T-helper 9 cell (primary cell): ENCODE results near the gene TYMS.
"Not testable (repeated sequence)": the region's sequence is repeated elsewhere in the genome, so short reads cannot be mapped to it uniquely, and the experiment has no call there.

Source experiments
- DNase-seq: peaks from one replicate; pipeline ENCODE4 v3.0.0-alpha.2; 2020

Gene TYMS

DNA sequence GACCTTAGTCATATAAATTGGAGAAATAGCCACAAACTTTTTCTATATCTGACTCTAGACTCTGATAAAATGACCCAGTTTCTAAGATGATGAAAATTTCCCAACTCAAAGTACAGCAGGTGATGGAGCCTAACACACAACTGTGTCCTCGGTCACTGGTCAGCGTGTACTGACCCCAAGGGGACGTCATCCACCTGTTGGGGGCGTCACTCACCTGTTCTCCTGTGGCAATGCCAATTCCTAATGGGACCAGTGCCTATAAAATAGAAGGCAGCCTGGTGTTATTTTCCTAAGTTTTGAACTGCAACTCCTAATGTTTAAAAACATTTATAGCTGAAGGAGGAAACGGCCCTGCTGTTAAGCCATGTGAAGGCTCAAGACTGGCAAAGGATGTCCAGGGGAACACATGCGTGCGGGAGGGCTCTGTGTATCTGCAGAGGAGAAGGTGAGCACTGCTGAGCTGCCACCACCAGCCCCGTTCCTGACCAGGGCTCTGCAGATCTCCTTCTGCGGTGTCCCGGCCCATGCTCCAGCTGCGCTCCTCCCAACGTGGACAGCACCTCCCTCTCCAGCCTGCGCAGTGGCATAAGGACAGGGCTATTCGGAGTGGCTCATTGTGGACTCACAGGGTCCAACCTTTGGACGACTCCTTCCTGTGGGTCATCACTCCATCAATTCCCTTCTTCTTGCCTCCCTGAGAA is 21.2 kb downstream of the TYMS start:
- no peak for DNase-seq

DNA sequence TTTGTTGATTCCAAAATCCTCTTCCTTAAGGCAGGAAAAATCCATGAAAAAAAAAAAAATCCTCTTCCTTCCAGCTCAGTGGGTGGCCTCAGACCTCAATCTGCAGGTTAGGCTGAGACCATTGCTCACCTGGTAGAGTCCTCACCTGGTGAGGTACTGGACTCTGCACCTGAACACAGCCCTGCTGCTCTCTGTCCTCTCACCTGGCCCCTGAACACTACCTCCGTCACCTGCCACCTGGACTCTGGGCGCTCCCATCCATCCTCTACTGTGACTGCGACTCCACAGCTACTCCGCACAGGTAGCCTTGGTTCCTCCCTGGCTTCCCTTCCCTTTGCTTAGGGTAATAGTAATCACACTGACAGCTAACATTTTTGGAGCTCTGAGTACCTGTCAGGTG is 22.1 kb downstream of the TYMS start:
- DNase-seq: no peak

DNA sequence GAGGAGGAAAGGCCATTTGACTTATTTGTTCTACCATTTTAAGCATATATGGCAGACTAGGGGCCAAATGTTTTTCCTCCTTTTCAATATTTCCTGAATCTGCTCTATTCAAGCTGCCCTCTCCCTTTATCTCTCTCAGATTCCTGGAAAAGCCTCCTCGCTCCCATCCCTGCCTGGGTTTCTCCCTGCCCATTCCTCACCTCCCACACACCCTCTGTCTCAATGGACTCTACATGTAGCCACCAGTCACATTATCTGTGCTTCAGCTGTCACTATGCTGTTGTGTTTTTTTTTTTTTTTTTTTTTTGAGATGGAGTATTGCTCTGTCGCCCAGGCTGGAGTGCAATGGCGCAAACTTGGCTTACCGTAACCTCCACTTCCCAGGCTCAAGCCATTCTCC is 22.9 kb downstream of the TYMS start:
- DNase-seq: no peak

DNA sequence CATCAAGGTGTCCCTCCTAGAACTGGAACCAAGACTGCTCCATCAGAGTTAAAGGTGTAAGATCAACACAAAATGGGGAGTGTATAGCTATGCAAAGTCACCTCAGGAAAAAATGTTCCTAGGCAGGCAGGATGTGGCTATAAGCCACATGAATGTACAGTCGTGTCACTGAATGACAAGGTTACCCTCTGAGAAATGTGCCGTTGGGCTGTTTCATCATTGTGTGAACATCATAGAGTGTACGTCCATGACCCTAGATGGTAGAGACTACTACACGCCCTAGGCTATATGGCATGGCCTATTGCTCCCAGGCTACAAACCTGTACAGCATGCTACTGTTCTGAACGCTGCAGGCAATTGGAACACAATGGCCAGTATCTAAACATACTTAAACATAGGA is 24.5 kb downstream of the TYMS start:
- DNase-seq: no peak

GRCh38 chr18:682416-682815 is 25.0 kb downstream of the TYMS start:
- DNase-seq: not testable (repeated sequence)

- DNase-seq: no peak
Measured at GRCh38 chr18:682833-683232, 25.4 kb downstream of the TYMS start.

DNA sequence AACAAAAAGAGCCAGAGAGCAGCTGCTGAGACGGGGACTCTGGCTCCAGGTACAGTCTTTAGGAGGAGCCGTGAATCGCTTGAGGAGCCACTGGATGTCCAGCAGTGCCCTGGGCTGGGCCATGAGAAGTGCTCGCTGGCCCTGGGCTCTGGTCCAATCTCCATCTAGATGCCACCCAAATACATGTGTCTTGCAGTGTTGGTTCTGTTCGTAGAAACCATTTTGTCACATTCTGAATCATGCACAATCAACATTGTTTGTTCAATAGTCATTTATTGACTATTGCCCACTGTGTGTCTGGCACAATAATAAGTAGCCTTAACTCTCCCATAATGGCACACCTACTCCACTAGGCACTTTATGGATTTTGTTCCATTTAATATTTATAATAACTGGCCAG is 26.1 kb downstream of the TYMS start:
- DNase-seq: no peak

- no peak for DNase-seq
Measured at GRCh38 chr18:685438-685837, 28.0 kb downstream of the TYMS start.

GRCh38 chr18:686339-687111 is 29.1 kb downstream of the TYMS start:
- no peak for DNase-seq

DNA sequence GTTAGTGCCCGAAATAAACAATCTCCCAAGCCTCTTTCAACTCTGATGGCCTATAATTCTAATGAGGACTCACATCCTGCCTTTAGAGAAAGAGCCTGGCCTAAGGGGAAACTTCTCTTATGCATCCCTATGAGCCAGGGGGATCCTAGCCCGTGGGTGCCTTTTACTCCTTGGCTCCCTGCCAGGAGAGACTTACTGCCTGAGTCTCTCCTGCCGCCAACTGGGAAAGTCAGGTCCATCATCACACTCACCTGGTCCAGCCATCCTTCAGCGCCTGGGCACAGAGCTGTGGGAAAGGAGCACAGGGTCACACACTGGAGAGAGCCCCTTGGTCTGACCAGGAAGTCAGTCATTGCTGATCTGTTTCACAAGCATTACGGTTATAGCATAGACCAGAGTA is 30.9 kb downstream of the TYMS start:
- no peak for DNase-seq

GRCh38 chr18:692824-693223 is 35.4 kb downstream of the TYMS start:
- no peak for DNase-seq

GRCh38 chr18:693466-694187 is 36.2 kb downstream of the TYMS start:
- no peak for DNase-seq

DNA sequence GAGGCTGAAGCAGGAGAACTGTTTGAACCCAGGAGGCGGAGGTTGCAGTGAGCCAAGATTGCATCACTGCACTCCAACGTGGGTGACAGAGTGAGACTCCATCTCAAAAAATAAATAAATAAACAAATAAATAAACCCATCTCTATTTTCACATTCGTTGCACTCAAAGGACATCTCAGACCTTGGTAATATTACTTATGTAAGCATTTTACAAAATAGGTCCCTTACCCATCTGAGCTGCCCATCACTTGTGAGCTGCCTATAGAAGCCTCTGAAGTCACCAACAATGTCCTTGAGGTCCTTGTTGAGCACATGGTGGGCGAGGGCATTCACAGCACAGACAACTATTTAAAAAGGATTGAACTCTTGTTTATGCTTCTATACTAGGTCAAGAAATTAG is 39.6 kb downstream of the TYMS start:
- DNase-seq: no peak

DNA sequence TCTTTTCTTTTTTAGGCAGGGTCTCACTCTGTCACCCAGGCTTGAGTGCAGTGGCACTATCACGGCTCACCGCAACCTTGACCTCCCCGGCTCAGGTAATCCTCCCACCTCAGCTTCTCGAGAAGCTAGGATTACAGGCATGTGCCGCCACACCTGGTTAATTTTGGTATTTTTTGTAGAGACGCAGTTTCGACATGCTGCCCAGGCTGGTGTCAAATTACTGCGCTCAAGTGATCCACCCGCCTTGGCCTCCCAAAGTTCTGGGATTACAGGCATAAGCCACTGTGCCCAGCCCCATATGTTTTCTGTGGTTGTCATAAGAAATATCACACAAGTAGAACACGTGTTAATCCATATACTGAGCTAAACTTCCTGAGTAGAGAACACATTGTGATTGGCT is 40.3 kb downstream of the TYMS start:
- no peak for DNase-seq

- DNase-seq: no peak
Measured at GRCh38 chr18:703213-703967, 45.9 kb downstream of the TYMS start.

DNA sequence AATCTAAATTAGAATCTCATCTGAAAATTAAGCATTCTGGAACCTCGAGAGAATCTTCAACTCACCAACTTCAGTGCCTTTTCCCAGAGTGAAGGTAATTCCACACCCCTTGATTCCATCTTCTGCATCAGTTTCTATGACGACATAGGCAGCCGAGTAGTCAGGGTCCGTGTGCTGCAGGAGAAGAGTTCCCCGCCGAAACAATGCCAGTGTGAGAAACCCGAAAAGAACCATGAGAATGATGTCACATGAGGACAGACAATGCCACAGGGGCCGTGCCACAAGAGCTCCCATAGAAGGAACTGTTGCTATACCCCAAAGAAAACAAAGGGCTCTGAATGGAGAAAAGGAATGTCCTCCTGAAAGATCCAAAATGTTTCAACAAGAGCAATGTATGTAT is 49.0 kb downstream of the TYMS start:
- DNase-seq: no peak

- DNase-seq: no peak
Measured at GRCh38 chr18:708096-708495, 50.6 kb downstream of the TYMS start.

DNA sequence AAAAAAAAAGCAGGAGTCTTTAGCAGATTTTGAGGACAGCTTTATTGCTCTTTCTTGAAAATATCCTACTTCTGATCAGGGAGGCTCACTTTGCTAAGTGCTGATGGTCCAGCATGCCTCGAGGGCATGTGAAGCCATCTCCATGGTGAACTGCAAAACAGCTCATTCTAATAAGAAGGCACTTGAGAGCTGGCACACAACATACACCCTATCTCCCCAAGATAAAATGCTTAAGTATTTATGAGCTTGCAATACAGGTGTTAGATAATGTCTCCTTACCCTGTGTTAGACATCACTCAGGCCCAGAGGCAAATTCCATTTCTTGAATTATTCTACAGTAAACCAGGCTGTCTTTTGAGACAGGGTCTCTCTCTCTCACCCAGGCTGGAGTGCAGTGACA is 52.3 kb downstream of the TYMS start:
- no peak for DNase-seq

DNA sequence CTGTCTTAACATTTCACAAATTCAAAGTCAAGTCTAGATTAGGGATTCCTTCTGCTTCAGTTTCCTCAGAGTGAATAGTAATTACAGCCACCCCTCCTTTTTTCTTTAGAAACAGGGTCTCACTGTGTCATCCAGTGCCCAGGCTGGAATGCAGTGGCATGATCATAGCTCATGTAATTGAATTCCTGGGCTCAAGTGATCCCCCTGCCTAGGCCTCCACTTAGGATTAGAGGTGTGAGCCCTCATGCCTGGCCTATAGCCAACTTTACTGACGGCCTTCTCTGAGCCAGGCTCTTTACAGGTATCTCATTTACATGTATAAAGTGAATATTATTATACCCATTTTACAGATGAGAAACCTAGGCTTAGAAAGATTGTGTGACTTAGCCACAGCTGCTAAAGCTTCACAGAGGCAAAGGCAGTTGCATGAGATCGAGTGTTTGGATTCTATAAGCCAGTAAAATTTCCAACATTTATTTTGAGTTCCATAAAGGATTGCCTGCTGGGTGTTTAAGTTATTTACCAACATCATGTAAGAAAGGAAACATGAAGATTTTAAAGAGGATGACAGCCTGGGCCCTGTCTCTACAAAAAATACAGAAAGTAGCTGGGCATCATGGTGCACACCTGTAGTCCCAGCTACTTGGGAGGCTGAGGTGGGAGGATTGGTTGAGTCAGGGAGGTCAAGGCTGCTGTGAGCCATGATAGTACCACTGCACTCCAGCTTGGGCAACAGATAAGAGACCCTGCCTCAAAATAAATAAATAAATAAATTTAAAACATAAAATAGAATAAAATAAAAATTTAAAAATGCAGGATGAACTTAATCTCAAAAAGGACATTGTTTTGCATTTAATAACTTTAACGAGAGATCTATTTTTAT is 53.2 kb downstream of the TYMS start:
- DNase-seq: no peak

DNA sequence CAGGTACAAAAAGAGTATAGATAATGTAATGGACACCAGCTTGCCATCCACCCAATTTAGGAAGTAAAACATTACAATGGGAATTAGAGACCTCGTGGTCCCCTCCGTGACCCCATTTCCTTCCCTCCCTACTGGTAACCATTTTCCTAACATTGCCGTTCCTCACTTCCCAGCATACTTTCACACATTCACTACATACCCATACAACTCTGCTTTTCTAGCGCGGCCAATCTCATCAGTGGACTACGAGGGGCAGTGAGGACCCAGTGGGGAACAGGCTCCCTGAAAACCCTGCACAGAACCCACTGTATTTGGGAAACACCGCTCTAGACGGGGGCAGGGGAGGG is 53.8 kb downstream of the TYMS start:
- DNase-seq: no peak

GRCh38 chr18:711657-712400 is 54.4 kb downstream of the TYMS start:
- DNase-seq: peak; percentile 45
